Measurements from ENCODE around the gene FMN2.
A peak's percentile ranks its signal among the peaks of the same experiment; 100 is the strongest.

Gene FMN2

GRCh38 chr1:240237305-240237721 lies 145.6 kb downstream of the FMN2 start:
- no peaks in the 10 kb centered on the region for H3K9me3 ChIP-seq (ENCODE audit: control insufficient read depth, insufficient read depth, low read depth, low read length)
- H3K36me3 ChIP-seq (ENCODE audit: control insufficient read depth in 2 of 2, insufficient read depth in 1 of 2, low read length in 2 of 2), result peaks cover 4 to 5% of the 10 kb centered on the region in 2 experiments
- no peak overlapping the region for H3K27ac ChIP-seq (ENCODE audit: extremely low read depth, low read depth, low read length)
- peaks cover 7% of the 10 kb centered on the region for H3K4me1 ChIP-seq (ENCODE audit: control insufficient read depth, insufficient read depth, low read length)
- POLR2A ChIA-PET, result no interaction called here
- TF ChIP-seq PATZ1 (tag by site-specific recombination; IDR thresholded peaks at IDR 0.05) (no peak), ZNF785 (tag by site-specific recombination; IDR thresholded peaks at IDR 0.05) (no peak), ZNF600 (tag by site-specific recombination; IDR thresholded peaks at IDR 0.05) (no peak), ZNF140 (tag by site-specific recombination; IDR thresholded peaks at IDR 0.05) (no peak), ZNF10 (tag by site-specific recombination; IDR thresholded peaks at IDR 0.05) (no peak), ZNF426 (tag by site-specific recombination; IDR thresholded peaks at IDR 0.05) (no peak), ZNF623 (tag by site-specific recombination; IDR thresholded peaks at IDR 0.05) (no peak), PRDM6 (tag by site-specific recombination; IDR thresholded peaks at IDR 0.05) (no peak), ZNF837 (tag by site-specific recombination; IDR thresholded peaks at IDR 0.05) (no peak), ZBTB7A (tag by site-specific recombination; IDR thresholded peaks at IDR 0.05; ENCODE audit: low read depth) (no peak), ZNF558 (tag by site-specific recombination; IDR thresholded peaks at IDR 0.05) (no peak), REST (tag by site-specific recombination; IDR thresholded peaks at IDR 0.05) (no peak)
- H3K4me3 ChIP-seq (ENCODE audit: low read depth, low read length), result no peak overlapping the region
- CTCF ChIA-PET, result interaction anchor here (0.9 kb wide), 1 partner anchor 48 kb away, joined by 3 read pairs; no protein-coding TSS in a partner anchor

GRCh38 chr1:240239309-240239708 lies 147.6 kb downstream of the FMN2 start:
- no peaks in the 10 kb centered on the region for H3K9me3 ChIP-seq (ENCODE audit: control insufficient read depth, insufficient read depth, low read depth, low read length)
- peak; percentile 75 for TF ChIP-seq BCL6B (tag by site-specific recombination; IDR thresholded peaks at IDR 0.05)
- TF ChIP-seq ZNF449 (tag by site-specific recombination; IDR thresholded peaks at IDR 0.05), result no peak
- H3K4me3 ChIP-seq (ENCODE audit: low read depth, low read length), result no peak overlapping the region
- ChIA-PET POLR2A (no interaction called here), CTCF (no interaction called here)
- no peak overlapping the region for H3K27ac ChIP-seq (ENCODE audit: extremely low read depth, low read depth, low read length)
- peaks cover 4 to 5% of the 10 kb centered on the region in 2 experiments for H3K36me3 ChIP-seq (ENCODE audit: control insufficient read depth in 2 of 2, insufficient read depth in 1 of 2, low read length in 2 of 2)
- peaks cover 22% of the 10 kb centered on the region for H3K4me1 ChIP-seq (ENCODE audit: control insufficient read depth, insufficient read depth, low read length)
